ENCODE results near the gene CLMN.

The CLMN gene

DNA sequence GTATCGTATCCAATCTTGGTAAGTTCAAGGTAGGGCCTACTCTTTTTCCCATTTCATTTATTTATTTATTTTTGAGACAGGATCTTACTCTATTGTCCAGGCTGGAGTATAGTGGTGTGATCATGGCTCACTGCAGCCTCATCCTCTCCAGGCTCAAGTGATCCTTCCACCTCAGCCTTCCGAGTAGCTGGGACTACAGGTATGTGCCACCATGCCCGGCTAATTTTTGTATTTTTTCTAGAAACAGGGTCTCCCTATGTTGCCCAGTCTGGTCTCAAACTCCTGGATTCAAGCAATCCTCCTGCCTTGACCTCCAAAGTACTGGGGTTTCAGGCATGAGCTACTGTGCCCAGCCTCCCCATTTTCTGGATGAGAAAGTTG lies 57.2 kb downstream of the CLMN start:
- Histone ChIP-seq H3K36me3 (ENCODE audit: control insufficient read depth, low read depth, low read length) (no peaks in the 10 kb centered on the region), H3K4me3 (ENCODE audit: low read length) (no peak overlapping the region), H3K27me3 (ENCODE audit: control insufficient read depth, insufficient read depth, low read length) (no peaks in the 10 kb centered on the region), H3K9me3 (ENCODE audit: control insufficient read depth, low read depth, low read length) (no peaks in the 10 kb centered on the region), H3K4me1 (ENCODE audit: control insufficient read depth, low read depth, low read length) (peaks cover 7% of the 10 kb centered on the region), H3K9ac (ENCODE audit: low read length) (no peak overlapping the region), H3K27ac (ENCODE audit: low read length) (no peak overlapping the region)

GRCh38 chr14:95261616-95262510 lies 57.8 kb downstream of the CLMN start:
- Histone ChIP-seq H3K27ac (ENCODE audit: low read length) (no peak overlapping the region), H3K9ac (ENCODE audit: low read length) (no peak overlapping the region), H3K36me3 (ENCODE audit: control insufficient read depth, low read depth, low read length) (no peaks in the 10 kb centered on the region), H3K9me3 (ENCODE audit: control insufficient read depth, low read depth, low read length) (no peaks in the 10 kb centered on the region), H3K4me1 (ENCODE audit: control insufficient read depth, low read depth, low read length) (peaks cover 8% of the 10 kb centered on the region), H3K27me3 (ENCODE audit: control insufficient read depth, insufficient read depth, low read length) (no peaks in the 10 kb centered on the region), H3K4me3 (ENCODE audit: low read length) (no peak overlapping the region)

GRCh38 chr14:95260537-95261361 lies 59.0 kb downstream of the CLMN start:
- no peak overlapping the region for H3K4me3 ChIP-seq (ENCODE audit: low read length)
- H3K27me3 ChIP-seq (ENCODE audit: control insufficient read depth, insufficient read depth, low read length) = no peaks in the 10 kb centered on the region
- H3K4me1 ChIP-seq (ENCODE audit: control insufficient read depth, low read depth, low read length) = peaks cover 20% of the 10 kb centered on the region
- H3K9me3 ChIP-seq (ENCODE audit: control insufficient read depth, low read depth, low read length) = no peaks in the 10 kb centered on the region
- no peaks in the 10 kb centered on the region for H3K36me3 ChIP-seq (ENCODE audit: control insufficient read depth, low read depth, low read length)
- no peak overlapping the region for H3K9ac ChIP-seq (ENCODE audit: low read length)
- no peak overlapping the region for H3K27ac ChIP-seq (ENCODE audit: low read length)

- no peak overlapping the region for H3K9ac ChIP-seq (ENCODE audit: low read length)
- no peaks in the 10 kb centered on the region for H3K36me3 ChIP-seq (ENCODE audit: control insufficient read depth, low read depth, low read length)
- peaks cover 33% of the 10 kb centered on the region for H3K4me1 ChIP-seq (ENCODE audit: control insufficient read depth, low read depth, low read length)
- no peaks in the 10 kb centered on the region for H3K27me3 ChIP-seq (ENCODE audit: control insufficient read depth, insufficient read depth, low read length)
- no peak overlapping the region for H3K4me3 ChIP-seq (ENCODE audit: low read length)
- no peaks in the 10 kb centered on the region for H3K9me3 ChIP-seq (ENCODE audit: control insufficient read depth, low read depth, low read length)
- H3K27ac ChIP-seq (ENCODE audit: low read length) = no peak overlapping the region
Observed at GRCh38 chr14:95258754-95259593, 60.7 kb downstream of the CLMN start.

- H3K27ac ChIP-seq (ENCODE audit: low read length) = no peak overlapping the region
- H3K27me3 ChIP-seq (ENCODE audit: control insufficient read depth, insufficient read depth, low read length) = no peaks in the 10 kb centered on the region
- peaks cover 33% of the 10 kb centered on the region for H3K4me1 ChIP-seq (ENCODE audit: control insufficient read depth, low read depth, low read length)
- H3K4me3 ChIP-seq (ENCODE audit: low read length) = no peak overlapping the region
- no peaks in the 10 kb centered on the region for H3K36me3 ChIP-seq (ENCODE audit: control insufficient read depth, low read depth, low read length)
- no peak overlapping the region for H3K9ac ChIP-seq (ENCODE audit: low read length)
- H3K9me3 ChIP-seq (ENCODE audit: control insufficient read depth, low read depth, low read length) = no peaks in the 10 kb centered on the region
Observed at GRCh38 chr14:95258156-95258555, 61.6 kb downstream of the CLMN start.

GRCh38 chr14:95257521-95257920 lies 62.2 kb downstream of the CLMN start:
- Histone ChIP-seq H3K36me3 (ENCODE audit: control insufficient read depth, low read depth, low read length) (no peaks in the 10 kb centered on the region), H3K9me3 (ENCODE audit: control insufficient read depth, low read depth, low read length) (no peaks in the 10 kb centered on the region), H3K4me1 (ENCODE audit: control insufficient read depth, low read depth, low read length) (peaks cover 33% of the 10 kb centered on the region), H3K9ac (ENCODE audit: low read length) (no peak overlapping the region), H3K4me3 (ENCODE audit: low read length) (no peak overlapping the region), H3K27ac (ENCODE audit: low read length) (no peak overlapping the region), H3K27me3 (ENCODE audit: control insufficient read depth, insufficient read depth, low read length) (no peaks in the 10 kb centered on the region)

DNA sequence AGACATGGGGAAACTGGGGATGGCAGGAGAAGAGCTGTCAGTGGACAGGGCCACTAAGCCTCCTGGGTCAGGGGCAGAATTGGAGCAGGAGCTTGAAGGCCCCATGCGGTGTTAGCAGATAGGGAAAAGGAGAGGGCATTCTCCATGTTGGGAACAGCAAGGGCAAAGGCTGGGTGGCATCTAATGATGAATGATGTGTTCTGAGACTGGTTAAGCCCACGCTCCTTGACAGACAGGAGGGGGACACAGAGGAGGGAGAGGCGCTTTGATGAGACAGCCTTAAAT lies 63.0 kb downstream of the CLMN start:
- Histone ChIP-seq H3K9me3 (ENCODE audit: control insufficient read depth, low read depth, low read length) (no peaks in the 10 kb centered on the region), H3K4me3 (ENCODE audit: low read length) (no peak overlapping the region), H3K9ac (ENCODE audit: low read length) (no peak overlapping the region), H3K4me1 (ENCODE audit: control insufficient read depth, low read depth, low read length) (peaks cover 33% of the 10 kb centered on the region), H3K27me3 (ENCODE audit: control insufficient read depth, insufficient read depth, low read length) (no peaks in the 10 kb centered on the region), H3K27ac (ENCODE audit: low read length) (no peak overlapping the region), H3K36me3 (ENCODE audit: control insufficient read depth, low read depth, low read length) (no peaks in the 10 kb centered on the region)

GRCh38 chr14:95256002-95256775 lies 63.5 kb downstream of the CLMN start:
- peaks cover 33% of the 10 kb centered on the region for H3K4me1 ChIP-seq (ENCODE audit: control insufficient read depth, low read depth, low read length)
- H3K9me3 ChIP-seq (ENCODE audit: control insufficient read depth, low read depth, low read length) = no peaks in the 10 kb centered on the region
- no peak overlapping the region for H3K27ac ChIP-seq (ENCODE audit: low read length)
- H3K36me3 ChIP-seq (ENCODE audit: control insufficient read depth, low read depth, low read length) = no peaks in the 10 kb centered on the region
- H3K9ac ChIP-seq (ENCODE audit: low read length) = no peak overlapping the region
- H3K4me3 ChIP-seq (ENCODE audit: low read length) = no peak overlapping the region
- H3K27me3 ChIP-seq (ENCODE audit: control insufficient read depth, insufficient read depth, low read length) = no peaks in the 10 kb centered on the region

GRCh38 chr14:95255487-95255886 lies 64.2 kb downstream of the CLMN start:
- Histone ChIP-seq H3K4me1 (ENCODE audit: control insufficient read depth, low read depth, low read length) (peaks cover 33% of the 10 kb centered on the region), H3K36me3 (ENCODE audit: control insufficient read depth, low read depth, low read length) (no peaks in the 10 kb centered on the region), H3K4me3 (ENCODE audit: low read length) (peak overlapping the region; percentile 34), H3K27ac (ENCODE audit: low read length) (peak overlapping the region; percentile 11), H3K9me3 (ENCODE audit: control insufficient read depth, low read depth, low read length) (no peaks in the 10 kb centered on the region), H3K27me3 (ENCODE audit: control insufficient read depth, insufficient read depth, low read length) (no peaks in the 10 kb centered on the region), H3K9ac (ENCODE audit: low read length) (no peak overlapping the region)

- H3K27ac ChIP-seq (ENCODE audit: low read length) = peak overlapping the region; percentile 11
- peaks cover 33% of the 10 kb centered on the region for H3K4me1 ChIP-seq (ENCODE audit: control insufficient read depth, low read depth, low read length)
- H3K4me3 ChIP-seq (ENCODE audit: low read length) = peak overlapping the region; percentile 34
Observed at GRCh38 chr14:95255013-95255412, 64.7 kb downstream of the CLMN start.

DNA sequence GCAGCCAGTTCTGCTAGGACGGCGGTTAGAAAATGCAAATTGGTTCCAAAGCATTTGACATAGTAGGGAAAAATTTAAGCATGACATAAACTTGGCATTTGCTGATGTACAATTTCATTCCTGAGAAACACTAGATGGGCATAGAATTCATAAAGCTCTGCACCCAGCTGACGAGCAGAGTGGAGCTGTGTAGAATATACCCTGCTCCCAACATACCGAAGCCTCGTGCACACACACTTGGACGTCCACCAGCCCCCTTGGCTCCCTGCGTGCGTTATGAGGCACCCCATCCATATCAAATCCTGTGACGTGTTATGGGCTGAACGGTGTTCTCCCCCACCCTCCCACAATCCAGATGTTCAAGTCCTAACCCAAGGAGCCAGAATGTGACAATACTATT lies 65.4 kb downstream of the CLMN start:
- no peak overlapping the region for H3K27ac ChIP-seq (ENCODE audit: low read length)
- peaks cover 28% of the 10 kb centered on the region for H3K4me1 ChIP-seq (ENCODE audit: control insufficient read depth, low read depth, low read length)
- no peak overlapping the region for H3K4me3 ChIP-seq (ENCODE audit: low read length)
- no peak overlapping the region for H3K9ac ChIP-seq (ENCODE audit: low read length)
- no peaks in the 10 kb centered on the region for H3K36me3 ChIP-seq (ENCODE audit: control insufficient read depth, low read depth, low read length)
- H3K27me3 ChIP-seq (ENCODE audit: control insufficient read depth, insufficient read depth, low read length) = no peaks in the 10 kb centered on the region
- no peaks in the 10 kb centered on the region for H3K9me3 ChIP-seq (ENCODE audit: control insufficient read depth, low read depth, low read length)

More at GRCh38 chr14:95255013-95255412, 64.7 kb downstream of the CLMN start:
- no peak overlapping the region for H3K9ac ChIP-seq (ENCODE audit: low read length)
- no peaks in the 10 kb centered on the region for H3K36me3 ChIP-seq (ENCODE audit: control insufficient read depth, low read depth, low read length)
- H3K9me3 ChIP-seq (ENCODE audit: control insufficient read depth, low read depth, low read length) = no peaks in the 10 kb centered on the region
- no peaks in the 10 kb centered on the region for H3K27me3 ChIP-seq (ENCODE audit: control insufficient read depth, insufficient read depth, low read length)

Data from iPS-18a (cell line).